GM12878 (cell line): ENCODE results near the gene MUC21. TPM values are rescaled to one million over a fixed set of nuclear protein-coding genes. Genes with fewer than 3 reads are reported as not detected.

ENCODE experiments used
- ATAC-seq: fragments of 200-7000 bp; cut with Tn5 transposase; 3 replicates; pipeline ENCODE4 v1.9.1; 2020; ENCODE audit warnings: mild to moderate bottlenecking, moderate library complexity
- BruUV-seq: library from RNA; stranded (reverse); fragments of 400-500 nt; replicated peaks from 2 replicates; lab custom pipeline; 2021; lab: Mats Ljungman, UMichigan
- CTCF ChIA-PET: fragments of 300-600 bp; sonication (Branson Sonifier 250); formaldehyde crosslinking; extraction: SDS; loops from one replicate; lab custom pipeline; 2021; ENCODE audit warnings: inconsistent platforms; lab: Yijun Ruan, JAX
- POLR2A ChIA-PET: fragments of 350-600 bp; formaldehyde crosslinking; extraction: SDS; loops from one replicate; lab custom pipeline; 2021; ENCODE audit warnings: inconsistent platforms; lab: Charles Lee
- RAD21 ChIA-PET: fragments of 300-600 bp; sonication (Branson Sonifier 250); formaldehyde crosslinking; loops from one replicate; lab custom pipeline; 2023; ENCODE audit warnings: antibody characterized with exemption; ENCODE audit not compliant: unreplicated experiment; lab: Charles Lee
- SMC1A ChIA-PET: fragments of 300-600 bp; sonication (Branson Sonifier 250); formaldehyde crosslinking; loops from one replicate; lab custom pipeline; 2023; ENCODE audit not compliant: unreplicated experiment, uncharacterized antibody; lab: Charles Lee
- DNase-seq: peaks from one replicate; pipeline ENCODE4 v3.0.0-alpha.2; 2011; ENCODE audit warnings: low read depth, low spot score
- FAIRE-seq: peaks from 3 replicates; lab custom pipeline; 2011; peaks lifted over from hg19 to GRCh38; lab: Jason Lieb, UNC
- H2AFZ ChIP-seq: 2 replicates; pipeline ENCODE4 v1.6.0; 2011; ENCODE audit warnings: low read depth, low read length, control low read depth; ENCODE audit not compliant: control insufficient read depth
- H3K27ac ChIP-seq: 2 replicates; pipeline ENCODE4 v1.5.1; 2011; ENCODE audit warnings: control low read depth; ENCODE audit not compliant: control insufficient read depth, insufficient read depth
- H3K27me3 ChIP-seq, 2 experiments: replicated peaks in 1 of 2; 2 replicates each; pipeline versions ENCODE4 v1.6.0 to v1.6.1; 2011; ENCODE audit warnings: low read length in 1 of 2; ENCODE audit not compliant: control insufficient read depth in 2 of 2, insufficient read depth in 2 of 2
- H3K36me3 ChIP-seq, 2 experiments: 2 replicates each; pipeline ENCODE4 v1.5.1; 2011; ENCODE audit warnings: low read length in 1 of 2; ENCODE audit not compliant: control insufficient read depth in 2 of 2, insufficient read depth in 2 of 2
- H3K4me1 ChIP-seq: 2 replicates; pipeline ENCODE4 v1.6.1; 2011; ENCODE audit warnings: mild to moderate bottlenecking, low read length, moderate library complexity, mixed read lengths; ENCODE audit not compliant: control insufficient read depth, insufficient read depth
- H3K4me2 ChIP-seq: 2 replicates; pipeline ENCODE4 v1.6.0; 2011; ENCODE audit warnings: control low read depth; ENCODE audit not compliant: control insufficient read depth, insufficient read depth
- H3K4me3 ChIP-seq: fragments of 200-600 bp; sonication (generic); 2 replicates; pipeline ENCODE4 v1.5.1; 2016
- H3K79me2 ChIP-seq: 2 replicates; pipeline ENCODE4 v1.6.0; 2011; ENCODE audit warnings: low read length; ENCODE audit not compliant: control insufficient read depth, insufficient read depth
- H3K9ac ChIP-seq: 2 replicates; pipeline ENCODE4 v1.8.0; 2011; ENCODE audit warnings: low read length, control low read depth, mixed read lengths; ENCODE audit not compliant: control insufficient read depth, insufficient read depth
- H3K9me3 ChIP-seq: replicated peaks from 3 replicates; pipeline ENCODE4 v1.5.1; 2011; ENCODE audit warnings: mild to moderate bottlenecking, low read length; ENCODE audit not compliant: control insufficient read depth, insufficient read depth
- H4K20me1 ChIP-seq: 2 replicates; pipeline ENCODE4 v1.6.0; 2011; ENCODE audit not compliant: control insufficient read depth, insufficient read depth
- BACH1 ChIP-seq: fragments of 450-650 bp; IDR thresholded peaks from 2 replicates; pipeline ENCODE4 v1.6.1; 2017; ENCODE audit warnings: mild to moderate bottlenecking, borderline replicate concordance
- BCL11A ChIP-seq: IDR thresholded peaks from 2 replicates; pipeline ENCODE4 v1.6.1; 2011; ENCODE audit warnings: low read depth, low read length
- EED ChIP-seq: sonication (generic); IDR thresholded peaks from 2 replicates; pipeline ENCODE4 v1.6.1; 2016; ENCODE audit warnings: antibody characterized with exemption, low read depth
- EP300 ChIP-seq, 2 experiments: fragments of 150-350 bp in 1 of 2; IDR thresholded peaks; 2 replicates each; pipeline ENCODE4 v1.6.1; 2011 to 2012; ENCODE audit warnings: low read depth in 2 of 2, low read length in 2 of 2, borderline replicate concordance in 1 of 2, improper control_type of control experiment in 1 of 2, inconsistent platforms in 1 of 2; ENCODE audit not compliant: control insufficient read depth in 1 of 2
- HDAC6 ChIP-seq: fragments of 200-600 bp; sonication (generic); IDR thresholded peaks from one replicate; pipeline ENCODE4 v1.8.0; 2017; ENCODE audit warnings: antibody characterized with exemption; ENCODE audit not compliant: unreplicated experiment
- IKZF2 ChIP-seq, 2 experiments: fragments of 450-650 bp; IDR thresholded peaks; 2 replicates each; pipeline ENCODE4 v1.6.1; 2017; ENCODE audit warnings: mild to moderate bottlenecking in 2 of 2, moderate library complexity in 2 of 2
- JUND ChIP-seq: IDR thresholded peaks from 2 replicates; pipeline ENCODE4 v1.6.1; 2012; ENCODE audit warnings: low read depth, mild to moderate bottlenecking, low read length, improper control_type of control experiment, moderate library complexity
- POLR2AphosphoS2 ChIP-seq: IDR thresholded peaks from 2 replicates; pipeline ENCODE4 v1.6.1; 2011; ENCODE audit warnings: low read depth, mild to moderate bottlenecking, low read length, improper control_type of control experiment, moderate library complexity
- SREBF1 ChIP-seq: IDR thresholded peaks from 2 replicates; pipeline ENCODE4 v1.6.1; 2012; ENCODE audit warnings: mild to moderate bottlenecking, low read length
- SRF ChIP-seq, 2 experiments: IDR thresholded peaks; 2 replicates each; pipeline ENCODE4 v1.6.1; 2011; ENCODE audit warnings: low read depth in 2 of 2, low read length in 2 of 2, mild to moderate bottlenecking in 1 of 2, moderate library complexity in 1 of 2
- TCF3 ChIP-seq: IDR thresholded peaks from 2 replicates; pipeline ENCODE4 v1.6.1; 2012; ENCODE audit warnings: low read depth, mild to moderate bottlenecking, low read length, borderline replicate concordance; ENCODE audit not compliant: insufficient read depth
- YBX1 ChIP-seq: fragments of 450-650 bp; IDR thresholded peaks from 2 replicates; pipeline ENCODE4 v1.6.1; 2016; ENCODE audit warnings: antibody characterized with exemption
- ZNF384 ChIP-seq: IDR thresholded peaks from 2 replicates; pipeline ENCODE4 v1.6.1; 2012; ENCODE audit warnings: low read depth, mild to moderate bottlenecking, low read length, improper control_type of control experiment, borderline replicate concordance
- WGBS: methylation state at CpG from one replicate; pipeline ENCODE4 v1.1.6; 2016; ENCODE audit warnings: low lambda C conversion rate; ENCODE audit not compliant: insufficient replicate concordance, insufficient coverage; ENCODE audit errors: missing lambda C conversion rate; 5-methylcytosine and 5-hydroxymethylcytosine counted together
- in situ Hi-C: fragments of 300-500 bp; cut with MboI; formaldehyde crosslinking; loops from 9 replicates; pipeline ENCODE4 v1.14.3; 2018; ENCODE audit warnings: mixed read lengths
- intact Hi-C: fragments of 100-400 bp; cut with micrococcal nuclease; formaldehyde crosslinking; loops from one replicate; pipeline ENCODE4 v1.14.2; 2022; ENCODE audit not compliant: unreplicated experiment
- polyA plus RNA-seq, 11 experiments: library from polyadenylated mRNA; depleted of rRNA in 4 of 11; unstranded in 6 of 11; stranded (reverse) in 5 of 11; fragments of >200 nt; fragmentation: Nextera tagmentation in 4 of 11; fragmentation: Illumina TruSeq in 1 of 11; extraction: Ambion mirVana in 4 of 11; extraction: Trizol in 1 of 11; gene quantifications; 1 replicate in 1 of 11; 2 replicates in 10 of 11; pipeline versions ENCODE4 v1.2.1 to v1.2.3, GENCODE V29; 2011 to 2016; ENCODE audit warnings: inconsistent platforms in 2 of 11, missing spikeins in 2 of 11, low read depth in 1 of 11
- total RNA-seq, 4 experiments: library from RNA; depleted of rRNA in 3 of 4; stranded (reverse); fragments of >200 nt in 3 of 4; fragmentation: Illumina TruSeq in 1 of 4; extraction: Trizol in 1 of 4; gene quantifications; 2 replicates each; pipeline versions ENCODE4 v1.2.1 to v1.2.3, GENCODE V29; 2013 to 2021
- TF ChIP-seq, protein P1 (sequence below): fragments of 450-650 bp; IDR thresholded peaks from 2 replicates; pipeline ENCODE4 v1.6.1; 2018; ENCODE audit warnings: borderline replicate concordance, mild to moderate bottlenecking; ENCODE audit not compliant: partially characterized antibody
- TF ChIP-seq, protein P2 (sequence below), 3 experiments: IDR thresholded peaks in 2 of 3; conservative IDR thresholded peaks in 1 of 3; 2 replicates each; pipeline ENCODE4 v1.5.1; 2011; ENCODE audit warnings: low read depth in 3 of 3, low read length in 3 of 3, mild to moderate bottlenecking in 3 of 3, control low read depth in 2 of 3, moderate library complexity in 2 of 3, inconsistent platforms in 1 of 3, mixed read lengths in 1 of 3; ENCODE audit not compliant: control insufficient read depth in 2 of 3, insufficient read depth in 1 of 3; ENCODE audit errors: extremely low read depth in 1 of 3
- TF ChIP-seq, protein P3 (sequence below): IDR thresholded peaks from 2 replicates; pipeline ENCODE4 v1.6.1; 2012; ENCODE audit warnings: low read depth, low read length, improper control_type of control experiment
- TF ChIP-seq, protein P4 (sequence below): IDR thresholded peaks from 2 replicates; pipeline ENCODE4 v1.6.1; 2011; ENCODE audit warnings: mild to moderate bottlenecking, low read depth, low read length, moderate library complexity; ENCODE audit not compliant: insufficient replicate concordance

MUC21 gene
- total and polyA plus RNA-seq, 10 of the 15 experiments (the other 5 are each of a cell fraction or from before 2014, with no cell fraction given): 0.02 TPM; not detected in 9

DNA sequence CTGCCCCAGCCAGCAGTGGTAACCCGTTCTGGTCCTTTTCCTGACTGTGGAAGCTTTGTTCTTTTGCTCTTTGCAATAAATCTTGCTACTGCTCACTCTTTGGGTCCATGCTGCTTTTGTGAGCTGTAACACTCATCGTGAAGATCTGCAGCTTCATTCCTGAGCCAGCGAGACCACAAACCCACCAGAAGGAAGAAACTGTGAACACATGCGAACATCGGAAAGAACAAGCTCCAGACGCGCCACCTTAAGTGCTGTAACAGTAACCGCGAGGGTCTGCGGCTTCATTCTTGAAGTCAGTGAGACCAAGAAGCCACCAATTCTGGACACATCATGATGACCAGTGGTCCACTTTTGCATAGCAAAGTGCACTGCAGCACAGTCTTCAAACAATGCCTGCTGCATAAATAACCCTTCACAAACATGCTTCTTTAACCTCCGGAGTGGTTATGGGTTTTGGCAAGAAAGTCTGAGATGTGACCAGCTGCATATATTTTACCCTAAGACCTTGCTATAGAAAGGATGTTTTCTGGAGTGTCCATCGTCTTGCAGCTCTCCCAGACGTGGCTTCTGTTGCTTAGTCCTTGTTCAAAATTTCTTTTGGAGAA is 17.9 kb downstream of the MUC21 start:
- WGBS: 64% methylated on average over 13 of the region's 13 CpGs
- RAD21 ChIA-PET: no interaction called here
- SMC1A ChIA-PET: interaction anchor here (0.7 to 1.3 kb wide), 2 partner anchors 11 to 43 kb away, joined by 3 to 5 read pairs; no protein-coding TSS in a partner anchor
- in situ Hi-C loops: no loop called here
- BruUV-seq: no TSS peak
- TF ChIP-seq, protein P1, sequence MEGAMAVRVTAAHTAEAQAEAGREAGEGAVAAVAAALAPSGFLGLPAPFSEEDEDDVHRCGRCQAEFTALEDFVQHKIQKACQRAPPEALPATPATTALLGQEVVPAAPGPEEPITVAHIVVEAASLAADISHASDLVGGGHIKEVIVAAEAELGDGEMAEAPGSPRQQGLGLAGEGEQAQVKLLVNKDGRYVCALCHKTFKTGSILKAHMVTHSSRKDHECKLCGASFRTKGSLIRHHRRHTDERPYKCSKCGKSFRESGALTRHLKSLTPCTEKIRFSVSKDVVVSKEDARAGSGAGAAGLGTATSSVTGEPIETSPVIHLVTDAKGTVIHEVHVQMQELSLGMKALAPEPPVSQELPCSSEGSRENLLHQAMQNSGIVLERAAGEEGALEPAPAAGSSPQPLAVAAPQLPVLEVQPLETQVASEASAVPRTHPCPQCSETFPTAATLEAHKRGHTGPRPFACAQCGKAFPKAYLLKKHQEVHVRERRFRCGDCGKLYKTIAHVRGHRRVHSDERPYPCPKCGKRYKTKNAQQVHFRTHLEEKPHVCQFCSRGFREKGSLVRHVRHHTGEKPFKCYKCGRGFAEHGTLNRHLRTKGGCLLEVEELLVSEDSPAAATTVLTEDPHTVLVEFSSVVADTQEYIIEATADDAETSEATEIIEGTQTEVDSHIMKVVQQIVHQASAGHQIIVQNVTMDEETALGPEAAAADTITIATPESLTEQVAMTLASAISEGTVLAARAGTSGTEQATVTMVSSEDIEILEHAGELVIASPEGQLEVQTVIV: no peak
- TF ChIP-seq, protein P2, sequence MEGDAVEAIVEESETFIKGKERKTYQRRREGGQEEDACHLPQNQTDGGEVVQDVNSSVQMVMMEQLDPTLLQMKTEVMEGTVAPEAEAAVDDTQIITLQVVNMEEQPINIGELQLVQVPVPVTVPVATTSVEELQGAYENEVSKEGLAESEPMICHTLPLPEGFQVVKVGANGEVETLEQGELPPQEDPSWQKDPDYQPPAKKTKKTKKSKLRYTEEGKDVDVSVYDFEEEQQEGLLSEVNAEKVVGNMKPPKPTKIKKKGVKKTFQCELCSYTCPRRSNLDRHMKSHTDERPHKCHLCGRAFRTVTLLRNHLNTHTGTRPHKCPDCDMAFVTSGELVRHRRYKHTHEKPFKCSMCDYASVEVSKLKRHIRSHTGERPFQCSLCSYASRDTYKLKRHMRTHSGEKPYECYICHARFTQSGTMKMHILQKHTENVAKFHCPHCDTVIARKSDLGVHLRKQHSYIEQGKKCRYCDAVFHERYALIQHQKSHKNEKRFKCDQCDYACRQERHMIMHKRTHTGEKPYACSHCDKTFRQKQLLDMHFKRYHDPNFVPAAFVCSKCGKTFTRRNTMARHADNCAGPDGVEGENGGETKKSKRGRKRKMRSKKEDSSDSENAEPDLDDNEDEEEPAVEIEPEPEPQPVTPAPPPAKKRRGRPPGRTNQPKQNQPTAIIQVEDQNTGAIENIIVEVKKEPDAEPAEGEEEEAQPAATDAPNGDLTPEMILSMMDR (IDR thresholded peaks at IDR 0.05 in 2 of 3, conservative IDR thresholded peaks at IDR 0.05 in 1 of 3; ENCODE audit: control insufficient read depth in 2 of 3, extremely low read depth in 1 of 3, insufficient read depth in 1 of 3, low read depth in 3 of 3, low read length in 3 of 3): no peak
- TF ChIP-seq HDAC6 (no peak), BACH1 (no peak), TCF3 (no peak), YBX1 (no peak), EP300 (IDR thresholded peaks at IDR 0.05; ENCODE audit: borderline replicate concordance in 1 of 2, control insufficient read depth in 1 of 2, low read depth in 2 of 2, low read length in 2 of 2) (no peak), BCL11A (no peak), IKZF2 (IDR thresholded peaks at IDR 0.05) (no peak), SREBF1 (no peak), ZNF384 (no peak), EED (no peak), JUND (no peak), POLR2AphosphoS2 (no peak), SRF (IDR thresholded peaks at IDR 0.05; ENCODE audit: low read depth in 2 of 2, low read length in 2 of 2) (no peak)
- TF ChIP-seq, protein P3, sequence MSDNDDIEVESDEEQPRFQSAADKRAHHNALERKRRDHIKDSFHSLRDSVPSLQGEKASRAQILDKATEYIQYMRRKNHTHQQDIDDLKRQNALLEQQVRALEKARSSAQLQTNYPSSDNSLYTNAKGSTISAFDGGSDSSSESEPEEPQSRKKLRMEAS: no peak
- TF ChIP-seq, protein P4, sequence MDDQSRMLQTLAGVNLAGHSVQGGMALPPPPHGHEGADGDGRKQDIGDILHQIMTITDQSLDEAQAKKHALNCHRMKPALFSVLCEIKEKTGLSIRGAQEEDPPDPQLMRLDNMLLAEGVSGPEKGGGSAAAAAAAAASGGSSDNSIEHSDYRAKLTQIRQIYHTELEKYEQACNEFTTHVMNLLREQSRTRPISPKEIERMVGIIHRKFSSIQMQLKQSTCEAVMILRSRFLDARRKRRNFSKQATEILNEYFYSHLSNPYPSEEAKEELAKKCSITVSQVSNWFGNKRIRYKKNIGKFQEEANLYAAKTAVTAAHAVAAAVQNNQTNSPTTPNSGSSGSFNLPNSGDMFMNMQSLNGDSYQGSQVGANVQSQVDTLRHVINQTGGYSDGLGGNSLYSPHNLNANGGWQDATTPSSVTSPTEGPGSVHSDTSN: no peak
- TF ChIP-seq, all 136 proteins: peak for 0
- H3K79me2 ChIP-seq: no peaks in the 10 kb centered on the region
- no peak overlapping the region for H3K4me3 ChIP-seq
- POLR2A ChIA-PET: no interaction called here
- H4K20me1 ChIP-seq: no peaks in the 10 kb centered on the region
- no peak overlapping the region for H3K27ac ChIP-seq
- no peak overlapping the region for H3K9ac ChIP-seq
- H3K4me1 ChIP-seq: peaks cover 16% of the 10 kb centered on the region
- H3K36me3 ChIP-seq: no peaks in the 10 kb centered on the region
- no peaks in the 10 kb centered on the region for H3K27me3 ChIP-seq
- ATAC-seq: no peak
- CTCF ChIA-PET: no interaction called here
- no peak overlapping the region for H3K4me2 ChIP-seq
- FAIRE-seq: no peak
- H2AFZ ChIP-seq: no peak overlapping the region
- intact Hi-C loops: no loop called here
- no peaks in the 10 kb centered on the region; the same call in 2 of the 3 replicates for H3K9me3 ChIP-seq
- no peak for DNase-seq
